H9 (cell line): Measurements from ENCODE around the gene ATP6AP1. TPM values are rescaled to one million over a fixed set of nuclear protein-coding genes. Genes with fewer than 3 reads are reported as not detected.

ENCODE experiments used
- DNase-seq: peaks from one replicate; pipeline ENCODE4 v3.0.0-alpha.2; 2017
- H2AFZ ChIP-seq: one replicate; pipeline ENCODE4 v1.6.1; 2013; ENCODE audit warnings: mild to moderate bottlenecking, low read length, control low read depth, moderate library complexity
- H2AK5ac ChIP-seq: 2 replicates; pipeline ENCODE4 v1.6.1; 2013; ENCODE audit warnings: low read length, control low read depth, mixed read lengths; ENCODE audit not compliant: insufficient read length
- H2BK120ac ChIP-seq: one replicate; pipeline ENCODE4 v1.6.1; 2013; ENCODE audit warnings: low read depth, mild to moderate bottlenecking, low read length, control low read depth, inconsistent platforms; ENCODE audit not compliant: poor library complexity, severe bottlenecking
- H2BK12ac ChIP-seq: 2 replicates; pipeline ENCODE4 v1.6.1; 2013; ENCODE audit warnings: low read length, control low read depth, mixed read lengths, low read depth; ENCODE audit not compliant: insufficient read length
- H2BK15ac ChIP-seq: 2 replicates; pipeline ENCODE4 v1.6.1; 2013; ENCODE audit warnings: low read depth, low read length, control low read depth
- H2BK20ac ChIP-seq: one replicate; pipeline ENCODE4 v1.6.1; 2013; ENCODE audit warnings: low read depth, mild to moderate bottlenecking, low read length, control low read depth, inconsistent platforms; ENCODE audit not compliant: poor library complexity, severe bottlenecking
- H2BK5ac ChIP-seq: 2 replicates; pipeline ENCODE4 v1.6.1; 2013; ENCODE audit warnings: low read length, control low read depth, mixed read lengths; ENCODE audit not compliant: insufficient read length
- H3K14ac ChIP-seq: 2 replicates; pipeline ENCODE4 v1.6.1; 2013; ENCODE audit warnings: low read length, control low read depth; ENCODE audit not compliant: insufficient read depth
- H3K18ac ChIP-seq: 2 replicates; pipeline ENCODE4 v1.6.1; 2013; ENCODE audit warnings: low read depth, mild to moderate bottlenecking, mixed read lengths, low read length, control low read depth; ENCODE audit not compliant: insufficient read length
- H3K23ac ChIP-seq: 2 replicates; pipeline ENCODE4 v1.6.1; 2013; ENCODE audit warnings: low read length, control low read depth, mixed read lengths, low read depth; ENCODE audit not compliant: insufficient read length
- H3K23me2 ChIP-seq: 2 replicates; pipeline ENCODE4 v1.6.1; 2013; ENCODE audit warnings: low read depth, mild to moderate bottlenecking, mixed read lengths, low read length, control low read depth; ENCODE audit not compliant: insufficient read length, poor library complexity, severe bottlenecking
- H3K27ac ChIP-seq: 2 replicates; pipeline ENCODE4 v1.5.1; 2013; ENCODE audit warnings: low read length, control low read depth, mixed read lengths, low read depth; ENCODE audit not compliant: insufficient read length
- H3K27me3 ChIP-seq: 2 replicates; pipeline ENCODE4 v1.6.1; 2013; ENCODE audit warnings: low read length, control low read depth, inconsistent platforms; ENCODE audit not compliant: insufficient read depth
- H3K4ac ChIP-seq: 2 replicates; pipeline ENCODE4 v1.6.1; 2013; ENCODE audit warnings: low read depth, mild to moderate bottlenecking, control low read depth, inconsistent platforms, low read length, moderate library complexity
- H3K4me1 ChIP-seq: 2 replicates; pipeline ENCODE4 v1.6.1; 2013; ENCODE audit warnings: low read length, control low read depth, inconsistent platforms; ENCODE audit not compliant: insufficient read depth
- H3K4me2 ChIP-seq: 2 replicates; pipeline ENCODE4 v1.6.1; 2013; ENCODE audit warnings: low read length, control low read depth, mixed read lengths; ENCODE audit not compliant: insufficient read length, insufficient read depth
- H3K56ac ChIP-seq: 2 replicates; pipeline ENCODE4 v1.6.1; 2013; ENCODE audit warnings: low read depth, mild to moderate bottlenecking, mixed read lengths, low read length, control low read depth; ENCODE audit not compliant: insufficient read length
- H3K79me1 ChIP-seq: 2 replicates; pipeline ENCODE4 v1.6.1; 2013; ENCODE audit warnings: low read depth, mild to moderate bottlenecking, moderate library complexity, low read length, control low read depth, inconsistent platforms; ENCODE audit not compliant: insufficient read depth, poor library complexity, severe bottlenecking
- H3K79me2 ChIP-seq: 2 replicates; pipeline ENCODE4 v1.6.1; 2013; ENCODE audit warnings: low read length, control low read depth, inconsistent platforms; ENCODE audit not compliant: insufficient read depth
- H3K9ac ChIP-seq: 2 replicates; pipeline ENCODE4 v1.6.1; 2013; ENCODE audit warnings: low read length, control low read depth, mixed read lengths; ENCODE audit not compliant: insufficient read length; ENCODE audit errors: extremely low read depth
- H3K9me3 ChIP-seq: one replicate; pipeline ENCODE4 v1.6.1; 2013; ENCODE audit warnings: low read depth, low read length, inconsistent platforms; ENCODE audit not compliant: control insufficient read depth
- H3T11ph ChIP-seq: one replicate; pipeline ENCODE4 v1.6.1; 2013; ENCODE audit warnings: mild to moderate bottlenecking, low read length, control low read depth, inconsistent platforms
- H4K20me1 ChIP-seq: one replicate; pipeline ENCODE4 v1.6.1; 2013; ENCODE audit not compliant: control insufficient read depth, insufficient read length, insufficient read depth
- H4K5ac ChIP-seq: 2 replicates; pipeline ENCODE4 v1.6.1; 2013; ENCODE audit warnings: low read depth, mild to moderate bottlenecking, mixed read lengths, low read length, control low read depth; ENCODE audit not compliant: insufficient read length
- H4K8ac ChIP-seq: replicated peaks from 2 replicates; pipeline ENCODE4 v1.6.1; 2013; ENCODE audit warnings: low read length, control low read depth, mixed read lengths, low read depth; ENCODE audit not compliant: insufficient read length
- H4K91ac ChIP-seq: 2 replicates; pipeline ENCODE4 v1.6.1; 2013; ENCODE audit warnings: low read depth, mild to moderate bottlenecking, moderate library complexity, mixed read lengths, low read length, control low read depth; ENCODE audit not compliant: insufficient read length
- H3K27ac Mint-ChIP-seq, 3 experiments: 2 replicates in 2 of 3; 3 replicates in 1 of 3; pipeline ENCODE4 v1.8.0; 2020 to 2021; ENCODE audit warnings: mixed read lengths in 3 of 3, mild to moderate bottlenecking in 1 of 3, moderate library complexity in 1 of 3
- H3K27me3 Mint-ChIP-seq: 2 replicates; pipeline ENCODE4 v1.8.0; 2021; ENCODE audit warnings: low read depth, mild to moderate bottlenecking, moderate library complexity, mixed read lengths
- H3K36me3 Mint-ChIP-seq, 3 experiments: 2 replicates in 2 of 3; 3 replicates in 1 of 3; pipeline ENCODE4 v1.8.0; 2020 to 2021; ENCODE audit warnings: low read depth in 3 of 3, mixed read lengths in 3 of 3; ENCODE audit not compliant: insufficient read depth in 1 of 3
- H3K4me1 Mint-ChIP-seq, 2 experiments: 2 replicates each; pipeline ENCODE4 v1.8.0; 2020; ENCODE audit warnings: mixed read lengths in 2 of 2
- H3K4me3 Mint-ChIP-seq, 2 experiments: 2 replicates in 1 of 2; 3 replicates in 1 of 2; pipeline ENCODE4 v1.8.0; 2020 to 2021; ENCODE audit warnings: mild to moderate bottlenecking in 2 of 2, mixed read lengths in 2 of 2, moderate library complexity in 1 of 2
- H3K9me3 Mint-ChIP-seq, 2 experiments: 2 replicates in 1 of 2; 3 replicates in 1 of 2; pipeline ENCODE4 v1.8.0; 2020; ENCODE audit warnings: mild to moderate bottlenecking in 2 of 2, mixed read lengths in 2 of 2, moderate library complexity in 1 of 2
- CTCF ChIP-seq: fragments of 200-600 bp; sonication (generic); conservative IDR thresholded peaks from 3 replicates; pipeline ENCODE4 v1.8.0; 2021; ENCODE audit warnings: antibody characterized with exemption, mild to moderate bottlenecking
- WGBS: extraction: QIAGEN DNeasy Blood & Tissue Kit; methylation state at CpG from one replicate; pipeline ENCODE4 v1.1.7; 2013; ENCODE audit warnings: missing lambda C conversion rate, low lambda C conversion rate, mixed read lengths; ENCODE audit not compliant: insufficient read length; ENCODE audit errors: extremely low coverage; 5-methylcytosine and 5-hydroxymethylcytosine counted together
- total RNA-seq: library from RNA; stranded (reverse); gene quantifications from 2 replicates; pipeline ENCODE4 v1.2.1, GENCODE V29; 2021

ATP6AP1 gene
- total RNA-seq, 1 experiment from 2014 or later, result 45.6 TPM

GRCh38 chrX:154441984-154442707, 13.7 kb downstream of the ATP6AP1 start:
- no peak overlapping the region for H3K56ac ChIP-seq
- no peak overlapping the region for H4K5ac ChIP-seq
- H2BK20ac ChIP-seq, result no peak overlapping the region
- H3K18ac ChIP-seq, result no peak overlapping the region
- H2AFZ ChIP-seq, result no peak overlapping the region
- no peak overlapping the region for H3T11ph ChIP-seq
- no peak overlapping the region for H3K4me2 ChIP-seq
- no peak overlapping the region for H2BK15ac ChIP-seq
- H2BK5ac ChIP-seq, result no peak overlapping the region
- no peaks in the 10 kb centered on the region for H4K20me1 ChIP-seq
- H3K4me3 Mint-ChIP-seq, result no peak overlapping the region
- H3K27ac Mint-ChIP-seq, result no peak overlapping the region
- DNase-seq, result no peak
- no CpG with 5 or more reads among the region's 21 CpGs for WGBS
- H3K27me3 Mint-ChIP-seq, result no peaks in the 10 kb centered on the region; the same call in none of the 2 replicates
- peaks cover 8 to 10% of the 10 kb centered on the region in 2 experiments for H3K4me1 Mint-ChIP-seq
- H2BK120ac ChIP-seq, result no peak overlapping the region
- no peak for TF ChIP-seq CTCF
- H3K14ac ChIP-seq, result no peak overlapping the region
- no peak overlapping the region for H3K23ac ChIP-seq
- no peak overlapping the region for H3K9ac ChIP-seq
- no peaks in the 10 kb centered on the region for H3K4me1 ChIP-seq
- H3K27me3 ChIP-seq, result no peaks in the 10 kb centered on the region
- H3K4ac ChIP-seq, result no peak overlapping the region
- no peak overlapping the region for H3K27ac ChIP-seq
- H3K36me3 Mint-ChIP-seq, result peaks cover 25 to 66% (median 63%) of the 10 kb centered on the region in 3 experiments
- peaks cover 2% of the 10 kb centered on the region; the same call in 1 of the 2 replicates for H3K79me2 ChIP-seq
- no peak overlapping the region for H2BK12ac ChIP-seq
- H3K9me3 ChIP-seq, result peaks cover 33% of the 10 kb centered on the region
- H4K8ac ChIP-seq, result no peak overlapping the region
- H3K23me2 ChIP-seq, result peaks cover 10% of the 10 kb centered on the region
- H4K91ac ChIP-seq, result no peak overlapping the region
- H3K79me1 ChIP-seq, result no peaks in the 10 kb centered on the region
- peaks cover 61 to 80% of the 10 kb centered on the region in 2 experiments for H3K9me3 Mint-ChIP-seq
- no peak overlapping the region for H2AK5ac ChIP-seq
